H1 (cell line): ENCODE measurements around the gene SEC24A. TPM values are rescaled to one million over a fixed set of nuclear protein-coding genes. Genes with fewer than 3 reads are reported as not detected.

Experiments used
- CTCF ChIA-PET: fragments of 300-600 bp; sonication (Branson Sonifier 250); formaldehyde crosslinking; loops from one replicate; lab custom pipeline; 2021; ENCODE audit not compliant: partially characterized antibody; lab: Charles Lee
- POLR2A ChIA-PET: fragments of 300-600 bp; sonication (Branson Sonifier 250); formaldehyde crosslinking; loops from one replicate; lab custom pipeline; 2021; ENCODE audit warnings: inconsistent platforms; ENCODE audit not compliant: partially characterized antibody; lab: Charles Lee
- DNase-seq, 2 experiments: peaks; one replicate each; pipeline versions ENCODE4 v3.0.0 to v3.0.0-alpha.2; 2010 to 2022; ENCODE audit warnings: low spot score in 2 of 2, low read depth in 1 of 2, mixed read lengths in 1 of 2
- FAIRE-seq: peaks from 2 replicates; lab custom pipeline; 2011; peaks lifted over from hg19 to GRCh38; lab: Jason Lieb, UNC
- H2AFZ ChIP-seq: 2 replicates; pipeline ENCODE4 v1.8.1; 2012; ENCODE audit warnings: low read length, inconsistent platforms
- H2AK5ac ChIP-seq: 2 replicates; pipeline ENCODE4 v1.6.1; 2013; ENCODE audit warnings: low read depth, low read length
- H2BK120ac ChIP-seq: replicated peaks from 2 replicates; pipeline ENCODE3; 2013; ENCODE audit warnings: low read depth, low read length, inconsistent platforms
- H2BK12ac ChIP-seq: 2 replicates; pipeline ENCODE4 v1.6.1; 2013; ENCODE audit warnings: low read depth, low read length
- H2BK15ac ChIP-seq: 2 replicates; pipeline ENCODE4 v1.6.1; 2013; ENCODE audit warnings: low read length
- H2BK20ac ChIP-seq: 2 replicates; pipeline ENCODE4 v1.6.1; 2013; ENCODE audit warnings: low read length
- H2BK5ac ChIP-seq: 2 replicates; pipeline ENCODE4 v1.6.1; 2013; ENCODE audit warnings: low read depth, low read length
- H3K14ac ChIP-seq: 2 replicates; pipeline ENCODE4 v1.6.1; 2013; ENCODE audit warnings: inconsistent platforms; ENCODE audit not compliant: insufficient read length
- H3K18ac ChIP-seq: 2 replicates; pipeline ENCODE4 v1.6.1; 2013; ENCODE audit warnings: low read length; ENCODE audit errors: extremely low read depth
- H3K23ac ChIP-seq: 2 replicates; pipeline ENCODE4 v1.6.1; 2013; ENCODE audit warnings: inconsistent platforms; ENCODE audit not compliant: insufficient read length
- H3K23me2 ChIP-seq: 2 replicates; pipeline ENCODE4 v1.6.1; 2013; ENCODE audit warnings: low read depth, low read length
- H3K27ac ChIP-seq: 2 replicates; pipeline ENCODE4 v1.6.1; 2011; ENCODE audit warnings: low read depth, low read length, inconsistent platforms
- H3K27me3 ChIP-seq, 4 experiments: replicated peaks in 1 of 4; 1 replicate in 1 of 4; 2 replicates in 3 of 4; pipeline versions ENCODE4 v1.6.1 to v1.8.1; 2011 to 2013; ENCODE audit warnings: low read length in 3 of 4, mild to moderate bottlenecking in 3 of 4, inconsistent platforms in 2 of 4, mixed read lengths in 2 of 4, moderate library complexity in 1 of 4; ENCODE audit not compliant: control insufficient read depth in 3 of 4, insufficient read depth in 3 of 4; ENCODE audit errors: extremely low read depth in 1 of 4
- H3K36me3 ChIP-seq, 4 experiments: 2 replicates each; pipeline versions ENCODE4 v1.6.1 to v1.8.1; 2011 to 2013; ENCODE audit warnings: mild to moderate bottlenecking in 4 of 4, low read length in 3 of 4, moderate library complexity in 2 of 4, control low read depth in 1 of 4, inconsistent platforms in 1 of 4; ENCODE audit not compliant: insufficient read depth in 4 of 4, control insufficient read depth in 2 of 4
- H3K4ac ChIP-seq: replicated peaks from 2 replicates; pipeline ENCODE3; 2013; ENCODE audit warnings: low read length, low read depth, mixed read lengths, inconsistent platforms; ENCODE audit not compliant: insufficient read length
- H3K4me1 ChIP-seq, 4 experiments: replicated peaks in 1 of 4; 1 replicate in 1 of 4; 2 replicates in 3 of 4; pipeline versions ENCODE4 v1.6.1 to v1.8.1; 2011 to 2013; ENCODE audit warnings: low read length in 3 of 4, inconsistent platforms in 2 of 4, mixed read lengths in 1 of 4; ENCODE audit not compliant: insufficient read depth in 4 of 4, control insufficient read depth in 3 of 4
- H3K4me2 ChIP-seq, 2 experiments: 2 replicates each; pipeline versions ENCODE4 v1.6.1 to v1.8.1; 2011 to 2013; ENCODE audit warnings: low read depth in 2 of 2, low read length in 2 of 2, control low read depth in 1 of 2, inconsistent platforms in 1 of 2, mild to moderate bottlenecking in 1 of 2; ENCODE audit not compliant: insufficient read depth in 1 of 2
- H3K4me3 ChIP-seq, 4 experiments: fragments of 200-600, 300-600 bp in 1 of 4; sonication (generic), shearing (Covaris generic), sonication (Bioruptor Twin) in 1 of 4; 2 replicates each; pipeline versions ENCODE4 v1.5.1 to v1.8.1; 2011 to 2016; ENCODE audit warnings: low read length in 4 of 4, low read depth in 3 of 4, control low read depth in 2 of 4, inconsistent platforms in 2 of 4, mild to moderate bottlenecking in 2 of 4, mixed read lengths in 1 of 4, moderate library complexity in 1 of 4; ENCODE audit not compliant: insufficient read depth in 2 of 4; ENCODE audit errors: extremely low read depth in 1 of 4
- H3K56ac ChIP-seq: replicated peaks from 2 replicates; pipeline ENCODE3; 2013; ENCODE audit warnings: low read depth, mild to moderate bottlenecking, mixed read lengths, low read length, inconsistent platforms; ENCODE audit not compliant: insufficient read length
- H3K79me1 ChIP-seq: 2 replicates; pipeline ENCODE4 v1.6.1; 2013; ENCODE audit warnings: low read depth, low read length, control low read depth
- H3K79me2 ChIP-seq, 2 experiments: 2 replicates each; pipeline versions ENCODE4 v1.6.1 to v1.8.1; 2012 to 2013; ENCODE audit warnings: low read length in 2 of 2, mild to moderate bottlenecking in 2 of 2, inconsistent platforms in 1 of 2; ENCODE audit not compliant: insufficient read depth in 2 of 2, control insufficient read depth in 1 of 2
- H3K9ac ChIP-seq, 4 experiments: replicated peaks in 1 of 4; 1 replicate in 1 of 4; 2 replicates in 3 of 4; pipeline versions ENCODE4 v1.6.1 to v1.8.1; 2011 to 2013; ENCODE audit warnings: low read depth in 3 of 4, low read length in 3 of 4, control low read depth in 2 of 4, mild to moderate bottlenecking in 2 of 4, moderate library complexity in 2 of 4, inconsistent platforms in 1 of 4; ENCODE audit errors: extremely low read depth in 1 of 4
- H3K9me3 ChIP-seq, 2 experiments: 2 replicates each; pipeline versions ENCODE4 v1.6.1 to v1.8.1; 2012 to 2013; ENCODE audit warnings: mild to moderate bottlenecking in 2 of 2, moderate library complexity in 2 of 2, control low read depth in 1 of 2, inconsistent platforms in 1 of 2, low read depth in 1 of 2, low read length in 1 of 2, mixed read lengths in 1 of 2; ENCODE audit not compliant: insufficient read depth in 2 of 2
- H4K20me1 ChIP-seq, 2 experiments: replicated peaks in 1 of 2; 2 replicates each; pipeline versions ENCODE3 to v1.8.1; 2011 to 2013; ENCODE audit warnings: inconsistent platforms in 2 of 2, low read length in 2 of 2, mild to moderate bottlenecking in 1 of 2; ENCODE audit not compliant: insufficient read depth in 2 of 2, control insufficient read depth in 1 of 2
- H4K5ac ChIP-seq: 2 replicates; pipeline ENCODE4 v1.6.1; 2013; ENCODE audit warnings: low read length, low read depth, mixed read lengths, inconsistent platforms; ENCODE audit not compliant: insufficient read length
- H4K8ac ChIP-seq: 2 replicates; pipeline ENCODE4 v1.8.0; 2013; ENCODE audit warnings: mild to moderate bottlenecking, moderate library complexity, low read length, inconsistent platforms; ENCODE audit not compliant: insufficient read depth; ENCODE audit errors: extremely low read depth
- H4K91ac ChIP-seq: replicated peaks from 2 replicates; pipeline ENCODE3; 2013; ENCODE audit warnings: low read length, mixed read lengths, inconsistent platforms; ENCODE audit not compliant: insufficient read length
- ATF2 ChIP-seq: IDR thresholded peaks from 2 replicates; pipeline ENCODE4 v1.6.1; 2012; ENCODE audit warnings: low read length, inconsistent platforms
- CEBPB ChIP-seq: IDR thresholded peaks from 2 replicates; pipeline ENCODE4 v1.6.1; 2012; ENCODE audit warnings: low read depth, low read length
- EGR1 ChIP-seq: IDR thresholded peaks from 2 replicates; pipeline ENCODE4 v1.6.1; 2011; ENCODE audit warnings: low read depth, low read length, borderline replicate concordance
- EP300 ChIP-seq, 2 experiments: IDR thresholded peaks; 1 replicate in 1 of 2; 2 replicates in 1 of 2; pipeline ENCODE4 v1.6.1; 2011 to 2012; ENCODE audit warnings: low read depth in 2 of 2, low read length in 2 of 2, mild to moderate bottlenecking in 2 of 2, borderline replicate concordance in 1 of 2, inconsistent platforms in 1 of 2, moderate library complexity in 1 of 2
- GTF2F1 ChIP-seq: IDR thresholded peaks from 2 replicates; pipeline ENCODE4 v1.6.1; 2012; ENCODE audit warnings: low read depth, low read length, improper control_type of control experiment, borderline replicate concordance
- JUN ChIP-seq: IDR thresholded peaks from 2 replicates; pipeline ENCODE4 v1.6.1; 2011; ENCODE audit warnings: low read depth, mild to moderate bottlenecking, improper control_type of control experiment, low read length
- KDM5A ChIP-seq: fragments of 200-600 bp; IDR thresholded peaks from 2 replicates; pipeline ENCODE4 v1.7.1; 2012; ENCODE audit warnings: mild to moderate bottlenecking, low read length, inconsistent platforms, mixed read lengths
- MAX ChIP-seq: IDR thresholded peaks from 2 replicates; pipeline ENCODE4 v1.6.1; 2012; ENCODE audit warnings: inconsistent platforms
- NRF1 ChIP-seq: IDR thresholded peaks from 2 replicates; pipeline ENCODE4 v1.6.1; 2011; ENCODE audit warnings: mild to moderate bottlenecking, low read depth, low read length, improper control_type of control experiment
- RAD21 ChIP-seq, 2 experiments: IDR thresholded peaks in 1 of 2; conservative IDR thresholded peaks in 1 of 2; 2 replicates each; pipeline ENCODE4 v1.6.1; 2011; ENCODE audit warnings: low read depth in 2 of 2, low read length in 2 of 2, improper control_type of control experiment in 1 of 2, inconsistent platforms in 1 of 2, mild to moderate bottlenecking in 1 of 2, moderate library complexity in 1 of 2
- RXRA ChIP-seq: IDR thresholded peaks from 2 replicates; pipeline ENCODE4 v1.6.1; 2011; ENCODE audit warnings: low read depth, mild to moderate bottlenecking, low read length, moderate library complexity; ENCODE audit not compliant: insufficient read depth
- SUZ12 ChIP-seq: fragments of 200-600 bp; sonication (generic); IDR thresholded peaks from 2 replicates; pipeline ENCODE4 v1.6.1; 2012; ENCODE audit warnings: mild to moderate bottlenecking, inconsistent platforms, low read length, moderate library complexity, mixed read lengths
- TEAD4 ChIP-seq: IDR thresholded peaks from 2 replicates; pipeline ENCODE4 v1.6.1; 2012; ENCODE audit warnings: low read depth, low read length, inconsistent platforms, mixed read lengths
- polyA plus RNA-seq, 7 experiments: library from polyadenylated mRNA; depleted of rRNA in 3 of 7; stranded (reverse) in 5 of 7; unstranded in 2 of 7; fragments of >200 nt in 5 of 7; fragments of 200-250 nt in 2 of 7; gene quantifications; 1 replicate in 5 of 7; 2 replicates in 1 of 7; 4 replicates in 1 of 7; pipeline versions ENCODE4 v1.2.1 to v1.2.3, GENCODE V29; 2011 to 2013; ENCODE audit warnings: missing spikeins in 2 of 7, mixed read lengths in 2 of 7
- total RNA-seq: library from RNA; stranded (reverse); fragmentation: NEBNext Ultra II Directional; extraction: Animal tissue kit (Norgen Biotek cat#: 25700); gene quantifications from 2 replicates; pipeline ENCODE4 v1.2.1, GENCODE V29; 2021

SEC24A gene
- total and polyA plus RNA-seq, 2 of the 8 experiments (the other 6 are each of a cell fraction or from before 2014, with no cell fraction given): 18.8 to 33.7 TPM

- H3K79me1 ChIP-seq: no peaks in the 10 kb centered on the region
- H3K23ac ChIP-seq: no peak overlapping the region
- H2BK5ac ChIP-seq: no peak overlapping the region
- no peak overlapping the region for H3K4me3 ChIP-seq
- no peak overlapping the region for H3K4ac ChIP-seq
- H4K5ac ChIP-seq: no peak overlapping the region
- H3K27me3 ChIP-seq: no peaks in the 10 kb centered on the region
- CTCF ChIA-PET: interaction anchor here (0.6 to 5.9 kb wide), 3 partner anchors 14 to 23 kb away, joined by 3 to 38 read pairs (median 7); no protein-coding TSS in a partner anchor
- FAIRE-seq (no peak), DNase-seq (no peak)
- H3K18ac ChIP-seq: no peak overlapping the region
- H2AFZ ChIP-seq: no peak overlapping the region
- H3K4me1 ChIP-seq: no peaks in the 10 kb centered on the region
- H4K91ac ChIP-seq: no peak overlapping the region
- H3K23me2 ChIP-seq: no peaks in the 10 kb centered on the region
- no peak overlapping the region for H3K14ac ChIP-seq
- H3K79me2 ChIP-seq: no peaks in the 10 kb centered on the region
- no peak overlapping the region for H2BK120ac ChIP-seq
- H3K4me2 ChIP-seq: no peak overlapping the region
- no peak overlapping the region for H4K8ac ChIP-seq
- H3K9me3 ChIP-seq: no peaks in the 10 kb centered on the region
- no peak overlapping the region for H2BK15ac ChIP-seq
- POLR2A ChIA-PET: interaction anchor here (0.6 kb wide), 3 partner anchors 14 to 491 kb away, joined by 3 to 4 read pairs (median 3); no protein-coding TSS in a partner anchor
- no peak for TF ChIP-seq JUN
- TF ChIP-seq EGR1: no peak
- TF ChIP-seq MAX: no peak
- no peak for TF ChIP-seq RXRA
- no peak for TF ChIP-seq NRF1
- no peak for TF ChIP-seq KDM5A
- no peak for TF ChIP-seq RAD21 (IDR thresholded peaks at IDR 0.05 in 1 of 2, conservative IDR thresholded peaks at IDR 0.05 in 1 of 2; ENCODE audit: low read depth in 2 of 2, low read length in 2 of 2)
- TF ChIP-seq SUZ12: no peak
- TF ChIP-seq CEBPB: no peak
- no peak for TF ChIP-seq GTF2F1
- TF ChIP-seq TEAD4: no peak
- no peak for TF ChIP-seq EP300 (IDR thresholded peaks at IDR 0.05; ENCODE audit: borderline replicate concordance in 1 of 2, low read depth in 2 of 2, low read length in 2 of 2)
- no peak for TF ChIP-seq ATF2
- H3K27ac ChIP-seq: no peak overlapping the region
- no peak overlapping the region for H2BK12ac ChIP-seq
- H2AK5ac ChIP-seq: no peak overlapping the region
- H2BK20ac ChIP-seq: no peak overlapping the region
- H4K20me1 ChIP-seq: no peaks in the 10 kb centered on the region
- peaks cover 6 to 43% (median 22%) of the 10 kb centered on the region in 4 experiments; a peak in 7 of 8 replicates for H3K36me3 ChIP-seq
- no peak overlapping the region for H3K56ac ChIP-seq
- H3K9ac ChIP-seq: no peak overlapping the region
Observed at GRCh38 chr5:134610725-134611124, 37.9 kb upstream of the SEC24A start.
